HG03520 (cell line): ENCODE data around the gene DIDO1.

Experiments
- ATAC-seq: cut with Tn5 transposase; IDR thresholded peaks from one replicate; pipeline ENCODE4 v1.9.1; 2021; ENCODE audit warnings: mild to moderate bottlenecking, moderate library complexity; ENCODE audit not compliant: unreplicated experiment

Gene DIDO1

DNA sequence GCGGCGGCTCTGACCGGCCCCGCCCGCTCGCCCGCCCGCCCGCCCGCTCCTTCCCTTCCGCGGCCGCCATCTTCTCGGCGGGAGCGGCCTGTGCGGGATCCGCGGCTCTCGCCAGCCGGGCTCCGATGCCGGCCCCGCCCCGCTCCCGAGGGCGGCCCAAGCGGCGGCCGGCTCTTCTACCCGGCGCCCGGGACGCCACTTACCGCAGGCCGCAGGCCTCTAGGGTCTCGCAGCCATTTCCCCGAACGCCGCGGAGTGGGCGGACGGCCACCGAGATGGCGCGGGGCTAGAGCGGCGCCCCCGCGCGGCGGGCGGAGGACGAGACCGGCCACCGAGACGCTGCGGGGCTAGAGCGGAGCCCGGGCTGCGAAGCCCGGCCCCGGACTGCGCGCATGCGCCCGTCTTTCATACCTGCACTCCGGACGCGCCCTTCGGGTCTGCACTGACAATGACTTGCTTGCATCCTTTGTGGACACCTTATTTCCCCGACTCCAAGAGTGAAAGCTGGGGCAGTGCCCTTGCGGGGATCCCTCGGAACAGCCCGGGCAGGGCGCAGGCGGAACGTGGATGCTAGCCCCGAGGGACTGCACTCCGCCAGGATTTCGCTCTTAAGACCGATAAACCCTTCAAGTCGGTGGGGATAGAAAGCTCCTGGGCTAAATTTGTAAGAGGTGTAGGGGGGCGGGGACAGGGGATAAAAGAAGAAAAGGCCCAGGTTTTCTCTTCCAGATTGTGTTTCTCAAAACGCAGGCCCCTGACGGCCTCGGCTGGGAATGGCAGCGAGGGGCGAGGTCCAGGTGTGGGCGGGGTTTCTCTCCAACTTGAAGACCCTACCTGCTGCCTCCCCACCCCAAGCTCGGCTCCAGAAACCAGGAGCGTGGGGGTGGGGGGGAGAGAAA, at the start of gene DIDO1:
Gene DIDO1, minus strand, starts transcription at position 277 of the 899 bp plus-strand sequence.
- peak; percentile 60 for ATAC-seq

DNA sequence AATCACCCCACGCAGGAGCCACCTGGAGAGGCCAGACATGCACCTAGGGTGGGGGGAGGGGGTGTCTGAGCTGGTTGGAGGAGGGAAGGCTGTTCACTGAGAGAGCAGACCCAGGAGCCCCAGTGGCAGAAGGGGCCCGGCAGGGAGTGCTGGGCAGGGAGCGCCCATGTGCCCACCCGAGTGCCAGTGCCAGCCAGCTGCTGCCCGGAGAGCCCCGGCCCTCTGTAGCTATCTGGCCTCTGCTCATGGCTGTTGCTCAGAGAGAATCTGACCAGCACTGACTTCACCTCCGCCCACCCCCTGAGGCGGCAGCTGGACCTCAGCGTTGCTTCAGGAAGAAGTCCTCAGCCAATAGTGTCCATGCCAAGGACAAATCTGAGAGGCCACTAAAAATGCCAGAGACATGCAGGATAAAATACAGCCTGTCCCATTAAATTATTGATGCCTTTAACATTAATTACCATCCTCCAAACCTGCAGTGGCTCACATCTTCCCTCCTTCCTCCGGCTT, 49.0 kb upstream of the DIDO1 start:
- ATAC-seq, result no peak

DNA sequence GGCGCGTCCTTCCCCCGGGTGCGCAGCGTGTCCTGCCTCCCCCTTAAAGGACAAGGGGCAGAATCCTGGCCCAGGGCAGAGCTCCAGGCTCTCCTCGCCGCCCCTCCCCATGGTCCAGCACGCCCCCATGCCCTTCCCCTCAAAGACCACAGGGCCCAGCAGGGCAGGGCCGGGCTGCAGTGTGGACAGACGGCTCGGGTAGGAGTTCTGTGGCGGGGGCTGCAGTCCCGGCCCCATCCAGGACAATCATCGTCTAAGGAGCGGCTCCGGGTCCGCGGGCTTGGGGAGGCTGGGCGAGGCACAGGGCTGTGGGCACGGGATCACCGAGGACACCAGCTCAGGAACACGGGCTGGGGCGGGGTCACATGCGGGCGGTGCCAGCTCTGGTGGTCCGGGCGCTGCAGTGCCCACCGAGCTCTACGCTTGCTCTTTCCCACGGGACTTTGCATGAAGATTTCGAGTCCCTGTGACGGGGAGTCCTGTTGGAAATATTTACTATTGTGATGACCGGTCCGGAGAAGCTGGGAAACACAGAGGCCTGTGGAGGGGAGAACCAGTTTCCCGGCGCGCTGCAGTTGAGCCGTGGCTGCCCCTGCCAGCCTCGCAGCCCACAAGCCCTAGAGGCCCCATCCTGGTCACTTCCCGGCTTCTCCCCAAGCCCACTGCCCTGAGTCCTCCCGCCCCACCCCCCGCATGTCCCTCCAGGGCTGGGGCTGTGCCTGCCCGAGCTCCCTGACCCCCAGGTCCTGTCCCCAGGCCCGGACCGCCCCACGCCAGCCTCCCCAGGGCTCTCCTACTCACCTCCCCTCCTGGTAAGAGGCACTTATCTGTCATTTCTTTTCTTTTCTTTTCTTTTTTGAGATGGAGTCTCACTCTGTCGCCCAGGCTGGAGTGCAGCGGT, 46.8 kb upstream of the DIDO1 start:
- no peak for ATAC-seq

DNA sequence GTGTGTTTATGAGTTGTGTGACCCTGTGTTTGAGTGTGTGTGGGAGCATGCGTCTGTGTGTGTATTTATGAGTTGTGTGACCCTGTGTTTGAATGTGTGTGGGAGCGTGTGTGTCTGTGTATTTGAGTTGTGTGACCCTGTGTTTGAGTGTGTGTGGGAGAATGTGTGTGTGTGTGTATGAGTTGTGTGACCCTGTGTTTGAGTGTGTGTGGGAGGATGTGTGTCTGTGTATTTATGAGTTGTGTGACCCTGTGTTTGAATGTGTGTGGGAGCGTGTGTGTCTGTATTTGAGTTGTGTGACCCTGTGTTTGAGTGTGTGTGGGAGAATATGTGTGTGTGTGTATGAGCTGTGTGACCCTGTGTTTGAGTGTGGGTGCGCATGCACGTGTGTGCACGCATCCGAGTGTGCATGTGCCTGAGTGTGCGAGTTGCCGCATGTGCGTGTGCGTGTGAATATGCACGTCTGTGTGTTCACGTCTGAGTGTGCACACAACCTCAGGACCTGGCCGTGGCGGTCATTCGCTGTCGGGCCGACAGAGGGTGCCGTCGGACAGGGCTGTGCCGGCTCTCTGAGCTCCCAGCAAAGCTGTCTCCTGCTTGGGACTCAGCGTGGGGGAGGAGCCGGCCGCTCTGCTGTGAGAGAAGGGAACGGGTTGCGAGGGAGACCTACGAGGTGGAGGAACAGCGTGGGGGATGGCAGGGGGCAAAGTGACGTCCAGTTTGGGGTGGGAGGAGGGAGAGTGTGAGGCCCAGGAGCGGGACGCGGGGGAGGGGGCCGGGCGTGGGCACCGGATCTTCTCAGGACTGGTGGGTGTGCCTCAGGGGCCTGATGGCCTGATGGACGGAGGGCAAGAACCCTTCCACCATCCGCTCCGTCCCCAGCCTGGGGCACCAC, 45.9 kb upstream of the DIDO1 start:
- ATAC-seq, result peak; percentile 68

- no peak for ATAC-seq
These were observed 45.1 kb upstream of the DIDO1 start for GRCh38 chr20:62971211-62971949.

DNA sequence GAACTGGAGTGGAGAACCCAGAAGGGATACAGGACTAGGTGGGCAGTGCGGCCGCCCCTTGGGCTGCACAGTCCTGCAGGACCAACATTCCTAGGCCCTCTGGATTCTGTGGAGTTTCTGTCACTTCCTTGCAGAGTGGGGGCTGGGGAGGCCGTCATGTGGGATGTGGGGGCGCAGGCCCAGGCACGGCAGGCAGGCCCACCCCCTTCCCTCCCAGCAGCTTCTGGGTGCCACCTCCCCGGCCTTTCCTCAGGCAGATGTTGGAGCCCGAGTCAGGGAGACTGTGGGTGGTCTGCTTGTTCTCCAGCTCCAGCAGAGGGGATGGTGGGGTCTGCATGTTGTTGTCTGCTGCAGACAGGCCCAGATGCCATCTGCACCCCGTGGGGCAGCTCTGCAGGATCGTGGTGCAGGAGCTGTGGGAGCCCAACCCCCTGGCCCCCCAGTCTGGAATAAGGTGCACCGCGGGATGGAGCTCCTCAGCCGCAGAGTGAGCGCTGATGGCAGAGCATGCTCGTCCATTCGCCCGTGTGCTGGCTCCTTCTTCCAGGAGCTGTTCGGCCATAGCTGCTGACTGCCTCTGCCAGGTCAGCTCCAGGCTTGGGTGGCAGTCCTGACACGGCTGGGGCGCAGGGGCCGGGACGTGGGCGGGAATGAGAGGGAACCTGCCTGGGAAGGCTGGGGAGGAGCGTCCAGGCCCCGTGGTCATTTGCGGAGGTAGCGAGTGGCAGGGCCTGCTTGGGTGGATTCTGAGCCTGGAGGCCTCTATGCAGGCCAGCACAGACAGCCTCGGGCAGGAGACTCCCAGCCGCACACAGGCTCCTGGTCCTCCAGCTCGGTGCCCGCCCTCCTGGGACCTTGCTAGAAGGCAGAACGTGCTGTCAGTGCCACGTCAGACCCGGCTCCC, 44.3 kb upstream of the DIDO1 start:
- no peak for ATAC-seq

GRCh38 chr20:62969939-62970306, 43.6 kb upstream of the DIDO1 start:
- ATAC-seq, result no peak

GRCh38 chr20:62969179-62969760, 43.0 kb upstream of the DIDO1 start:
- ATAC-seq, result no peak

DNA sequence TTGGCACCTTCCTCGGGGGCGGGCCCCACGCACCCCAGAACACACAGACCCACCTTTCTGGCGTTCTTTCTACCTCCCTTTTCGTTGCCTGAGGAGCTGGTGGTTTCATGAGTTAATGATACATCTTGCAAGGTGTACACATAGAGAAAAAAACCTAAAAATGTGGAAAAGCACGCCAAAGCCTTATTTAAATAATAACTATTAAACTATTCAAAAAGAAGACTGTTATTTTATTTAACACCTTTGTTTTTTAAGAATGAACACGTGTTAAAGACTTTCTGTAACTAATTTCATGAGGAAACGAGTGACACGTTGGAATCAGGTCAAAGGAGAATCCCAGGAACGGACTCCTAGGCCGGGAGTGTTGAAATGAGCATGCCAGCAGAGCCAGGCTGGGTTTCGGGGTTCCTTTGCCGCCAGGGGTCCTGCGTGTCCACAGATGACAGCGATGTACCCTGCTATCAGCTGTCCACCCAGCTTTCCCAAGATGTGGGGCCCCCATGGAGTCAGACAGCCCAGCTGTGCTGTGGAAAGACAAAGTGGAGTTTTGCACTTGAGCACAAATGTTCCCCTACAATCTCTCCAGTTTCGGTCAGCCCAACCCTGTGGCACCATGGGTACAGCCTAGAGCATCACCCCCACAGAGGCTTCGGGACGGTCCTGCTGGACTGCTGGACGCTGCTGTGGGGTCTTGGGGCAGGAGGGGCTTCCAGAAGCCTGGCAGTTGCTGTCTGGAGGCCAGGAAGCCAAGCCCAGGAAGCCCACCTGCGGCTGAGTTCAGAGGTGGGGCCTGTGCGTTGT, 42.3 kb upstream of the DIDO1 start:
- ATAC-seq, result no peak

DNA sequence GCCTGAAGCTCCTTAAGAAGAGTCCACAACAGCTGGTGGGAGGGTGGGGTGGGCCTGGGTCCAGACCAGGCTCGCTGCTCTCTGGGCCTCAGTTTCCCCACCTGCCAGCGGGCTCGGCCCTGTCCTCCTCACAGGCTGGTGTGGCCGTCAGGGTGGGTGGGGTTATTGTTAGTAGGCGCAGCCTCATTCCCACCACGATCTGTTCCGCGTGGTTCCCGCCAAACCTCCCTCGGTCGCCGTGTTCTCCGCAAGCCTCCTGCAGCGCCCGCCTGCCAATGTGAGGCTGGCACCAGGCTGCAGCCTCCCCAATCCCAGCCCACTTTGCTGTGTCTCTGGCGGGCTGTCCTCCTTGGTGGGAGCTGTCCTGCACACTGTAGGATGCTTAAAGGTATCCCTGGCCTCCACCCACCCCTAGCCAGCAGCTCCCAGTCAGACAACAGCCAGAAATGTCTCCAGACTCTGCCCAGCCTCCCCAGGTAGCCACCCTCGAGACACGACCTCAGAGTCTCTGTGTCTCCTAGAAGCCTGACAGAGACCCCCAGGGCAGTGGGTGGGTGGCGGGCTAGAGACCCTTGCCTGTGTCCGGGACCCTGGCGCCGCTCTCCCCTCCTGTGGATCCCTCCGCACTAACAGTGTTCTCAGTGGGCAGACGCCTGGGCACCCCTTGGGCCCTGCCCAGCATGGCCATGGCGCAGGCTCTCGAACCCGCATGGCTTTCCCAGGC, 41.5 kb upstream of the DIDO1 start:
- no peak for ATAC-seq

DNA sequence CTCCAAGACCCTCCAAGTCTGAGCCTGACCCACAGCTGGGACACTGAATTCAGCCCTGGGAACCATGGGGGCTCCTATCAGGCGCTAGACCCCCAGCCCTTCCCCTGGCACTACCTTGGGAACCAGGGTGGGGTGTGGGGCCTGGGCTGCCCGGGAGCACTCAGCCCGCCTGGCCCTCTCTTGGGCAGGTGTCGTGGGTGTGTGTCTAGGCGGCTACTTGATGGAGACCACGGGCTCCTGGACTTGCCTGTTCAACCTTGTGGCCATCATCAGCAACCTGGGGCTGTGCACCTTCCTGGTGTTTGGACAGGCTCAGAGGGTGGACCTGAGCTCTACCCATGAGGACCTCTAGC, 40.8 kb upstream of the DIDO1 start:
- ATAC-seq, result no peak

DNA sequence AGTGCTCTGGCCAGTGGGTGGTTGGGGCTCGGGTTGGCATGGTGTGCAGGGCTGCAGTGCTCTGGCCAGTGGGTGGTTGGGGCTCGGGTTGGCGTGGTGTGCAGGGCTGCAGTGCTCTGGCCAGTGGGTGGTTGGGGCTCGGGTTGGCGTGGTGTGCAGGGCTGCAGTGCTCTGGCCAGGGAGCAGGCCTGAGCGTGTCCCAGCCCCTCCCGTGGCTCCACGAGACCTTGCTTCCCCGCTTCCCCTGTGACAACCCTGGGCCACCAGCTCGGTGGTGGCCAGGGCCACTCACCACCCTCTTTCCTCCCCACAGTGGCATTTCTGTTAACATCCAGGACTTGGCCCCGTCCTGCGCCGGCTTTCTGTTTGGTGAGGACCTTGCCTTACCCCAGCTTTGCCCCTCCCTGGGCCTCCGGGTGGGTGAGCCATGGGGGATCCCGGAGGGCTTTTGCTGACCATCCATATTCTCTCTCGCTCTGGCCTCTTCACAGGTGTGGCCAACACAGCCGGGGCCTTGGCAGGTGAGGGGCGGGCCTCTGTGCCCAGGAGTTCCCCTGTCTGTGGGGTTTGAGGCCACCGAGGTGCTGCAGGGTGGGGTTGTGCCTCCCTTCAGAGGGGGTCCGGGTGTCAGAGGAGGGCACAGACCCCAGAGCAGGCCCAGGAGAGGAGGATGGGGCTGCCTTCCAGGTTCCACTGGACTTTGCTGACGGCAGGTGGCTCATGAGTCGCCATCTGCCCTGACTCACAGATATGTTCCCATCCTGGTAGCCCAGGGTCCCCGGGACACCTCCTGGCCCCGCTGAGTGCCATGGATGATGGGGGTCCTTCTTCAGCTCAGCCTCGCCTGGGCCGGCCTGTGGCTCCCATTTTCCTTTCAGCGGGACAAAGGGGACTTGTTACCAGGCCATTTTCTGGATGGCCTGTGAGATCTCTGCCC, 40.2 kb upstream of the DIDO1 start:
- ATAC-seq, result no peak

GRCh38 chr20:62965363-62965771, 39.1 kb upstream of the DIDO1 start:
- no peak for ATAC-seq

DNA sequence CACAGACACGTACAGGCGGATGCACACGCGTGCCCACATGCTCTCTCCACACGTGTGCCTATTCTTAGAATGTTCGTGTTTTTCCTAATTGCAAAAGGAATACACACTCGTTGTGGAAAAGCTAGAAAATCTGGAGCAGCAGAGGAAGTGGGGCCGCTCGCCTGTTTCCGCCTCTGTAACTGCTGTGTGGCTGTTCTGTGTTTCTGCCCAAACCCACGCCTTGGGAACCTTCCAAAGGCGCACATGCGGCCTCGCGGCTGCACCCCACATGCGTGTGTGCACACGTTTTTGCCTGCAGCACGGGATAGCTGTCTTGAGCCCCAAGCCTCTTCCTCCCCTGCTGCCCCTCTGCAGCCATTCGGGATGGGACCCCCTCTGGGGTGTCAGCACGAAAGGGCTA, 38.4 kb upstream of the DIDO1 start:
- ATAC-seq, result no peak

DNA sequence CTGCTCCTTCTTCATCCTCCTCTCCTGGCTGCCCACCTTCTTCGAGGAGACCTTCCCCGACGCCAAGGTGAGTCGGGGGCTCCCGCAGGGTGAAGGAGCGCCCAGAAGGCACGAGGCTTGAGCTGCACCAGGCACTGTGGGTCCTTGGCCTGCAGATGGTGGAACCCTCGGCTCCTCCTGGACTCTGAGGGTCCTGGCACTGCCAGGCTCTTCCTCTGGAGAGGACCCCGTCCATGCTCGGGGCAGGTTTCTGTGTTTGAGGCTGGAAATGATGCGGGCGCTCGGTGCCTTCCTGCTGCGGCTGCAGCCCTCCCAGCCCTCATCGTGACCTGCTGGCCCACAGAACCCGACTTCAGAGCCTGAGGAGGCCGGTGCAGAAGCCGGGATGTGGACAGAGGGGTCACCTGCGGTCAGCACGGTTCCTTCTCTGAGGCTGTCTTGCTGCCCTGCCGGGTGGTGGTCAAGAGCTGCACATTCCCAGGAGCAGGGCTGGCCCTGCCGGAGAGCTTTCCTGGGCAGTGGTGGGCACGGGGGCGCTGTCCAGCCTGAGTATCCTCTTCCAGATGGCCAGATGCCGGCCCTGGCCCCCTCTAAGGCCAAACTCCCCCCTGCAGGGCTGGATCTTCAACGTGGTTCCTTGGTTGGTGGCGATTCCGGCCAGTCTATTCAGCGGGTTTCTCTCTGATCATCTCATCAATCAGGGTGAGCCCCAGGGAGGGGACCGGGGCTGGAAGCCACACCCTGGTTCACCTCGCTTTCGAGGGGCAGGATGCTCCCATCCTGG, 37.5 kb upstream of the DIDO1 start:
- no peak for ATAC-seq
